Measurements from ENCODE around the gene PTPN18. TPM values are rescaled to one million over a fixed set of nuclear protein-coding genes. Genes with fewer than 3 reads are reported as not detected.
A peak's percentile ranks its signal among the peaks of the same experiment; 100 is the strongest.
"Not testable (repeated sequence)": the region's sequence is repeated elsewhere in the genome, so short reads cannot be mapped to it uniquely, and the experiment has no call there.

PTPN18 gene
- total RNA-seq, 2 experiments from 2014 or later: 27.6 to 27.8 TPM

DNA sequence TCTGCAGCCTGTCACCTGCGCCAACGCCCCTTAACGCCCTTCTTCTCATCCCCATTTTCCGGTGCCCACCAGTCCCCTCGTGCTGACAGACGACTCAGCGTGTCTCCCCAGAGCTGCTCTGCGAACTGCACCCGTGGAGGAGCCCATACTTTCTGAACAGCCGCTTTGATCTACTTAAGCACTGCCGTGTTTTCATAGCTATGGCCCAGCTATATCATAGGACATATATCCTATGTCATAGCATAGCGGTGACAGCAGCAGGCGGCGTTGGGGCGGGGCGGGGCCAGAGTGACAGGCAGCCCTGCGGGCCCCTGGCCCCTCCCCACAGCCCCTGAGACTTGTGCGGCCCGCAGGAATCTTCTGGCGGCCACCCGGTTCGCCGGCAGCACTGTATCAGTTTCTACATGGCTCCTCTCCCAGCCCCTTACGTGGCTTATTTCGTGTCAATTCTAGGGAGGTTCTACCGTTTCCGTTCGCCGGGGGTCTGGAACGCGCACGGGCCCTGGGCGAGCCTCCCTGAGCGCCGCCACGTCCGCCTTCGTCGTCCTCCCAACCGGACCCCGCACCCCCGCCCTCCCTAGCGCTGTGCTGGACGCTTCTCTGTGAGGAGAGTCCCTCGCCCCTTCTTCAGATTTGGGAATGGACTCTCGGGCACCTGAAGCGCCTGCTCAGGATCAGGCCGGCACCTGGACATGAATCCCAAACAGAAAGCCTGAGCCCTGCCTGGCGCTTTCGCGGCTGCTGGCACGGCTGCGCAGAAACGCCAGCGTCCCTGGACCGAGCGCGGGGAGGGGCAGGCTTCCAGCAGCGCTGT lies 35.4 kb downstream of the PTPN18 start:
- H3K4me3 ChIP-seq (ENCODE audit: low read length): peak overlapping the region; percentile 63
- Mint-ChIP-seq H3K4me1 (ENCODE audit: low read depth) (peaks cover 13% of the 10 kb centered on the region), H3K36me3 (ENCODE audit: low read depth) (no peaks in the 10 kb centered on the region), H3K27ac (peak overlapping the region; percentile 55), H3K4me3 (peak overlapping the region; percentile 87), H3K27me3 (peaks cover 21% of the 10 kb centered on the region), H3K9me3 (no peaks in the 10 kb centered on the region)
- H3K9me3 ChIP-seq (ENCODE audit: control insufficient read depth in 1 of 2, insufficient read depth in 1 of 2, low read length in 2 of 2): no peaks in the 10 kb centered on the region
- POLR2A ChIA-PET: interaction anchor here (1.5 to 1.7 kb wide), 2 partner anchors 12 to 49 kb away, joined by 7 read pairs; partner anchors contain the start of gene IMP4
- TF ChIP-seq CTCF (IDR thresholded peaks at IDR 0.05): no peak
- CTCF ChIA-PET: no interaction called here
- no peaks in the 10 kb centered on the region for H3K36me3 ChIP-seq (ENCODE audit: insufficient read depth, low read length)
- peaks cover 19% of the 10 kb centered on the region for H3K4me1 ChIP-seq (ENCODE audit: insufficient read depth, low read length)
- no peaks in the 10 kb centered on the region for H3K27me3 ChIP-seq (ENCODE audit: control insufficient read depth in 1 of 2, insufficient read depth in 2 of 2, low read length in 2 of 2)
- intact Hi-C loops (cut with DNase I, micrococcal nuclease): no loop called here
- DNase-seq: peak in 13 of 14 experiments; percentile 30 to 75 (median 53)
- ATAC-seq (ENCODE audit: poor library complexity): peak; percentile 95
- H3K27ac ChIP-seq (ENCODE audit: low read depth in 1 of 2, low read length in 2 of 2): no peak overlapping the region

DNA sequence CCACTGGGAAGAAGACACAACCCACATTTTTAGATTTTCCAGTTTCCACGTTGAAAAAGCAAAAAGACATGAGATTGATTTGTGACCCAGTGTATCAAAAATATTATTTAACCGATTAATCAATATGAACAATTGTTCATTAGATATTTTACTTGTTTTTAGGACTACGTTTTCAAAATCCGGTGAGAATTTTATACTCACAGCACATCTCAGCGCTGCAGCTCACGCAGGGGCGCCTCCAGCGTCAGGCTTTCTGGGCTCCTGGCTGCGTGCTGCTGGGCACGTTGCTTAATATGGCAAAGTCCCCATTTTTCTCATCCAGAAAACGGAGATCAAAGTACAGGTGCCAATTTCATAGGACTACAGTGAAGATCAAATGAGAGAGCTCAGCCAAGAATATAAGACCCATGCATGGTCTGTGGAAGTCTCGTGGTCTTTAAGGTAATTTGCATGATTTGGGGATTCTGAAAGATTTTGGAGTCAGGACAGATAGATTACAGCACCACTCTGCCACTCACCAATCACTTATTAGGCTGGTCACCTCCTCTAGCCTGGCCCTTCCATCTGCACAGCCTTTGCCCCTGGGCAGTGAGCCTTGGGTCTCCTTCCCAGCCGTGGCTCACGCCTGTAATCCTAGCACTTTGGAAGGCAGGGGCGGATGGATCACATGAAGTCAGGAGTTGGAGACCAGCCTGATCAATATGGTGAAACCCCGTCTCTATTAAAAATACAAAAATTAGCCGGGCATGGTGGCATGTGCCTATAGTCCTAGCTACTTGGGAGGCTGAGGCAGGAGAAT lies 36.2 kb downstream of the PTPN18 start:
- peak overlapping the region; percentile 87 for H3K4me3 Mint-ChIP-seq
- intact Hi-C loops (cut with DNase I, micrococcal nuclease): no loop called here
- no peaks in the 10 kb centered on the region for H3K27me3 ChIP-seq (ENCODE audit: control insufficient read depth in 1 of 2, insufficient read depth in 2 of 2, low read length in 2 of 2)
- no peaks in the 10 kb centered on the region for H3K36me3 Mint-ChIP-seq (ENCODE audit: low read depth)
- no peak for TF ChIP-seq CTCF (IDR thresholded peaks at IDR 0.05)
- DNase-seq (no peak), ATAC-seq (ENCODE audit: poor library complexity) (no peak)
- peaks cover 23% of the 10 kb centered on the region for H3K27me3 Mint-ChIP-seq
- H3K9me3 Mint-ChIP-seq: no peaks in the 10 kb centered on the region
- peaks cover 19% of the 10 kb centered on the region for H3K4me1 ChIP-seq (ENCODE audit: insufficient read depth, low read length)
- H3K4me1 Mint-ChIP-seq (ENCODE audit: low read depth): peaks cover 13% of the 10 kb centered on the region
- POLR2A ChIA-PET: interaction anchor here (1.5 kb wide), 1 partner anchor 50 kb away, joined by 7 read pairs; the partner anchor contains the start of gene IMP4
- H3K27ac ChIP-seq (ENCODE audit: low read depth in 1 of 2, low read length in 2 of 2): no peak overlapping the region
- H3K9me3 ChIP-seq (ENCODE audit: control insufficient read depth in 1 of 2, insufficient read depth in 1 of 2, low read length in 2 of 2): no peaks in the 10 kb centered on the region
- no peak overlapping the region for H3K27ac Mint-ChIP-seq
- H3K4me3 ChIP-seq (ENCODE audit: low read length): peak overlapping the region; percentile 63
- CTCF ChIA-PET: no interaction called here
- H3K36me3 ChIP-seq (ENCODE audit: insufficient read depth, low read length): no peaks in the 10 kb centered on the region

DNA sequence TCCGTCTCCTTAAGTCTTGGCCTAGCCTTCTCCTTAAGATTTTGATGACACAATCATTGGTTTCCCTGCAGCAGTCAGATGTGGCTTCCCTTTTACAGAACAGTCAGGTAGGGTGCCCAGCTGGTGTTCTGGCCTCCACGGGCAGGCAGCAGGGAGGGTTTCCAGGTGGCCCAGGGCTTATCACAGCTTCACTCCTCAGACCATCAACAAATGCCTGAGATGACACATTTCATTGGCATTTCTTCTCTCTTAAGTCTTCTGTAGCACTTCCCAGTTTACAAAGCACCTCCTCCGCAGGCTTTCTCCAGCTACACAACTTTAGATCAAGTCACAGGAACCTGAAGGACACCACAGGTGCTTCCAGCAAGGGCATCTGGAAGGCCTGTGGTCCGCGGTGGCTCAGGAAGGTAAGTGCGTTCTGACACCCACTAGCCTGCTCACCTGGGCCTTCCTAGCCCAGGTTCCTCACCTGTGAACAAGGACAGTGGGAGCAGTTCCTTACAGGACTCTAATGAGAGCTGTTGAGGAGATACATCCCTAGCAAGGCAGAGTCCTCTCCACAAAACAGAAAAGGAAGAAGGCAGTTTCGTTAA lies 37.6 kb downstream of the PTPN18 start:
- CTCF ChIA-PET: no interaction called here

DNA sequence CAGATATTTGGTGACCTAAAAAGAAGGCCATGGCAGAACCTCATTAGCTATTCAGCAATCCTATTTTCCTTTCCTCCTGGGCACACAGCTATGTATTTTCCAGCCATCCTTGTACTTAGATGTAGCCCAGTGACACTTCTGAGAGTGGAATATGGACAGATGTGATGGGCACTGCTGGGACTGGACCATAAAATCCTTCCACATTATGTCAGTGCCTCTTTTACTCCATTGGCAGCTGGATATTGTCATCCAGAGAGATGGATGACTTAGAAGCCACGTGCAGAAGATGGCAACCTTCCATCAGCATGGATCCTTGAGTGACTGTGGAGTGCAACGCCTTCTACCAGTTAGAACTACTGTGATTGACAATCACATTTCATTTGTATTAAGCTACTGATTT lies 50.4 kb downstream of the PTPN18 start:
- H3K9me3 Mint-ChIP-seq; POLR2A ChIA-PET; H3K27ac Mint-ChIP-seq; H3K4me3 Mint-ChIP-seq; H3K36me3 ChIP-seq (ENCODE audit: insufficient read depth, low read length); H3K9me3 ChIP-seq (ENCODE audit: control insufficient read depth in 1 of 2, insufficient read depth in 1 of 2, low read length in 2 of 2); H3K4me3 ChIP-seq (ENCODE audit: low read length); H3K27me3 ChIP-seq (ENCODE audit: control insufficient read depth in 1 of 2, insufficient read depth in 2 of 2, low read length in 2 of 2); H3K4me1 ChIP-seq (ENCODE audit: insufficient read depth, low read length); CTCF ChIA-PET; H3K27me3 Mint-ChIP-seq; DNase-seq; intact Hi-C loops (cut with DNase I, micrococcal nuclease); H3K4me1 Mint-ChIP-seq (ENCODE audit: low read depth); ATAC-seq (ENCODE audit: poor library complexity); H3K27ac ChIP-seq (ENCODE audit: low read depth in 1 of 2, low read length in 2 of 2); H3K36me3 Mint-ChIP-seq (ENCODE audit: low read depth): not testable (repeated sequence)

More for the DNA sequence above, 37.6 kb downstream of the PTPN18 start:
- ATAC-seq (ENCODE audit: poor library complexity) (no peak), DNase-seq (no peak)
- no peaks in the 10 kb centered on the region for H3K9me3 Mint-ChIP-seq
- no peak overlapping the region for H3K4me3 ChIP-seq (ENCODE audit: low read length)
- no peak overlapping the region for H3K27ac Mint-ChIP-seq
- intact Hi-C loops (cut with DNase I, micrococcal nuclease): no loop called here
- TF ChIP-seq CTCF (IDR thresholded peaks at IDR 0.05): no peak
- no peak overlapping the region for H3K27ac ChIP-seq (ENCODE audit: low read depth in 1 of 2, low read length in 2 of 2)
- POLR2A ChIA-PET: no interaction called here
- peaks cover 19% of the 10 kb centered on the region for H3K4me1 ChIP-seq (ENCODE audit: insufficient read depth, low read length)
- H3K9me3 ChIP-seq (ENCODE audit: control insufficient read depth in 1 of 2, insufficient read depth in 1 of 2, low read length in 2 of 2): no peaks in the 10 kb centered on the region
- no peaks in the 10 kb centered on the region for H3K36me3 ChIP-seq (ENCODE audit: insufficient read depth, low read length)
- H3K4me1 Mint-ChIP-seq (ENCODE audit: low read depth): peaks cover 13% of the 10 kb centered on the region
- H3K27me3 Mint-ChIP-seq: peaks cover 28% of the 10 kb centered on the region
- H3K4me3 Mint-ChIP-seq: peak overlapping the region; percentile 38
- no peaks in the 10 kb centered on the region for H3K36me3 Mint-ChIP-seq (ENCODE audit: low read depth)
- H3K27me3 ChIP-seq (ENCODE audit: control insufficient read depth in 1 of 2, insufficient read depth in 2 of 2, low read length in 2 of 2): no peaks in the 10 kb centered on the region

- H3K9me3 ChIP-seq (ENCODE audit: control insufficient read depth in 1 of 2, insufficient read depth in 1 of 2, low read length in 2 of 2); H3K27ac Mint-ChIP-seq; H3K4me3 Mint-ChIP-seq; H3K4me1 Mint-ChIP-seq (ENCODE audit: low read depth); CTCF ChIA-PET; H3K27me3 ChIP-seq (ENCODE audit: control insufficient read depth in 1 of 2, insufficient read depth in 2 of 2, low read length in 2 of 2); POLR2A ChIA-PET; H3K4me1 ChIP-seq (ENCODE audit: insufficient read depth, low read length); H3K27me3 Mint-ChIP-seq; H3K4me3 ChIP-seq (ENCODE audit: low read length); intact Hi-C loops (cut with DNase I, micrococcal nuclease); H3K27ac ChIP-seq (ENCODE audit: low read depth in 1 of 2, low read length in 2 of 2); H3K9me3 Mint-ChIP-seq; H3K36me3 Mint-ChIP-seq (ENCODE audit: low read depth); H3K36me3 ChIP-seq (ENCODE audit: insufficient read depth, low read length); ATAC-seq (ENCODE audit: poor library complexity): not testable (repeated sequence)
- peak in 1 of 14 experiments; percentile 31 for DNase-seq
These were observed 60.8 kb downstream of the PTPN18 start for GRCh38 chr2:130416693-130417092.
